H1 (cell line): ENCODE measurements around the gene KLHL29. TPM values are rescaled to one million over a fixed set of nuclear protein-coding genes. Genes with fewer than 3 reads are reported as not detected.

ENCODE experiments used
- CTCF ChIA-PET: fragments of 300-600 bp; sonication (Branson Sonifier 250); formaldehyde crosslinking; loops from one replicate; lab custom pipeline; 2021; ENCODE audit not compliant: partially characterized antibody; lab: Charles Lee
- POLR2A ChIA-PET: fragments of 300-600 bp; sonication (Branson Sonifier 250); formaldehyde crosslinking; loops from one replicate; lab custom pipeline; 2021; ENCODE audit warnings: inconsistent platforms; ENCODE audit not compliant: partially characterized antibody; lab: Charles Lee
- DNase-seq, 2 experiments: peaks; one replicate each; pipeline versions ENCODE4 v3.0.0 to v3.0.0-alpha.2; 2010 to 2022; ENCODE audit warnings: low spot score in 2 of 2, low read depth in 1 of 2, mixed read lengths in 1 of 2
- FAIRE-seq: peaks from 2 replicates; lab custom pipeline; 2011; peaks lifted over from hg19 to GRCh38; lab: Jason Lieb, UNC
- H2AFZ ChIP-seq: 2 replicates; pipeline ENCODE4 v1.8.1; 2012; ENCODE audit warnings: low read length, inconsistent platforms
- H2AK5ac ChIP-seq: 2 replicates; pipeline ENCODE4 v1.6.1; 2013; ENCODE audit warnings: low read depth, low read length
- H2BK120ac ChIP-seq: replicated peaks from 2 replicates; pipeline ENCODE3; 2013; ENCODE audit warnings: low read depth, low read length, inconsistent platforms
- H2BK12ac ChIP-seq: 2 replicates; pipeline ENCODE4 v1.6.1; 2013; ENCODE audit warnings: low read depth, low read length
- H2BK15ac ChIP-seq: 2 replicates; pipeline ENCODE4 v1.6.1; 2013; ENCODE audit warnings: low read length
- H2BK20ac ChIP-seq: 2 replicates; pipeline ENCODE4 v1.6.1; 2013; ENCODE audit warnings: low read length
- H2BK5ac ChIP-seq: 2 replicates; pipeline ENCODE4 v1.6.1; 2013; ENCODE audit warnings: low read depth, low read length
- H3K14ac ChIP-seq: 2 replicates; pipeline ENCODE4 v1.6.1; 2013; ENCODE audit warnings: inconsistent platforms; ENCODE audit not compliant: insufficient read length
- H3K18ac ChIP-seq: 2 replicates; pipeline ENCODE4 v1.6.1; 2013; ENCODE audit warnings: low read length; ENCODE audit errors: extremely low read depth
- H3K23ac ChIP-seq: 2 replicates; pipeline ENCODE4 v1.6.1; 2013; ENCODE audit warnings: inconsistent platforms; ENCODE audit not compliant: insufficient read length
- H3K23me2 ChIP-seq: 2 replicates; pipeline ENCODE4 v1.6.1; 2013; ENCODE audit warnings: low read depth, low read length
- H3K27ac ChIP-seq: 2 replicates; pipeline ENCODE4 v1.6.1; 2011; ENCODE audit warnings: low read depth, low read length, inconsistent platforms
- H3K27me3 ChIP-seq, 4 experiments: replicated peaks in 1 of 4; 1 replicate in 1 of 4; 2 replicates in 3 of 4; pipeline versions ENCODE4 v1.6.1 to v1.8.1; 2011 to 2013; ENCODE audit warnings: low read length in 3 of 4, mild to moderate bottlenecking in 3 of 4, inconsistent platforms in 2 of 4, mixed read lengths in 2 of 4, moderate library complexity in 1 of 4; ENCODE audit not compliant: control insufficient read depth in 3 of 4, insufficient read depth in 3 of 4; ENCODE audit errors: extremely low read depth in 1 of 4
- H3K36me3 ChIP-seq, 4 experiments: 2 replicates each; pipeline versions ENCODE4 v1.6.1 to v1.8.1; 2011 to 2013; ENCODE audit warnings: mild to moderate bottlenecking in 4 of 4, low read length in 3 of 4, moderate library complexity in 2 of 4, control low read depth in 1 of 4, inconsistent platforms in 1 of 4; ENCODE audit not compliant: insufficient read depth in 4 of 4, control insufficient read depth in 2 of 4
- H3K4ac ChIP-seq: replicated peaks from 2 replicates; pipeline ENCODE3; 2013; ENCODE audit warnings: low read length, low read depth, mixed read lengths, inconsistent platforms; ENCODE audit not compliant: insufficient read length
- H3K4me1 ChIP-seq, 4 experiments: replicated peaks in 1 of 4; 1 replicate in 1 of 4; 2 replicates in 3 of 4; pipeline versions ENCODE4 v1.6.1 to v1.8.1; 2011 to 2013; ENCODE audit warnings: low read length in 3 of 4, inconsistent platforms in 2 of 4, mixed read lengths in 1 of 4; ENCODE audit not compliant: insufficient read depth in 4 of 4, control insufficient read depth in 3 of 4
- H3K4me2 ChIP-seq, 2 experiments: 2 replicates each; pipeline versions ENCODE4 v1.6.1 to v1.8.1; 2011 to 2013; ENCODE audit warnings: low read depth in 2 of 2, low read length in 2 of 2, control low read depth in 1 of 2, inconsistent platforms in 1 of 2, mild to moderate bottlenecking in 1 of 2; ENCODE audit not compliant: insufficient read depth in 1 of 2
- H3K4me3 ChIP-seq, 4 experiments: fragments of 200-600, 300-600 bp in 1 of 4; sonication (generic), shearing (Covaris generic), sonication (Bioruptor Twin) in 1 of 4; 2 replicates each; pipeline versions ENCODE4 v1.5.1 to v1.8.1; 2011 to 2016; ENCODE audit warnings: low read length in 4 of 4, low read depth in 3 of 4, control low read depth in 2 of 4, inconsistent platforms in 2 of 4, mild to moderate bottlenecking in 2 of 4, mixed read lengths in 1 of 4, moderate library complexity in 1 of 4; ENCODE audit not compliant: insufficient read depth in 2 of 4; ENCODE audit errors: extremely low read depth in 1 of 4
- H3K56ac ChIP-seq: replicated peaks from 2 replicates; pipeline ENCODE3; 2013; ENCODE audit warnings: low read depth, mild to moderate bottlenecking, mixed read lengths, low read length, inconsistent platforms; ENCODE audit not compliant: insufficient read length
- H3K79me1 ChIP-seq: 2 replicates; pipeline ENCODE4 v1.6.1; 2013; ENCODE audit warnings: low read depth, low read length, control low read depth
- H3K79me2 ChIP-seq, 2 experiments: 2 replicates each; pipeline versions ENCODE4 v1.6.1 to v1.8.1; 2012 to 2013; ENCODE audit warnings: low read length in 2 of 2, mild to moderate bottlenecking in 2 of 2, inconsistent platforms in 1 of 2; ENCODE audit not compliant: insufficient read depth in 2 of 2, control insufficient read depth in 1 of 2
- H3K9ac ChIP-seq, 4 experiments: replicated peaks in 1 of 4; 1 replicate in 1 of 4; 2 replicates in 3 of 4; pipeline versions ENCODE4 v1.6.1 to v1.8.1; 2011 to 2013; ENCODE audit warnings: low read depth in 3 of 4, low read length in 3 of 4, control low read depth in 2 of 4, mild to moderate bottlenecking in 2 of 4, moderate library complexity in 2 of 4, inconsistent platforms in 1 of 4; ENCODE audit errors: extremely low read depth in 1 of 4
- H3K9me3 ChIP-seq, 2 experiments: 2 replicates each; pipeline versions ENCODE4 v1.6.1 to v1.8.1; 2012 to 2013; ENCODE audit warnings: mild to moderate bottlenecking in 2 of 2, moderate library complexity in 2 of 2, control low read depth in 1 of 2, inconsistent platforms in 1 of 2, low read depth in 1 of 2, low read length in 1 of 2, mixed read lengths in 1 of 2; ENCODE audit not compliant: insufficient read depth in 2 of 2
- H4K20me1 ChIP-seq, 2 experiments: replicated peaks in 1 of 2; 2 replicates each; pipeline versions ENCODE3 to v1.8.1; 2011 to 2013; ENCODE audit warnings: inconsistent platforms in 2 of 2, low read length in 2 of 2, mild to moderate bottlenecking in 1 of 2; ENCODE audit not compliant: insufficient read depth in 2 of 2, control insufficient read depth in 1 of 2
- H4K5ac ChIP-seq: 2 replicates; pipeline ENCODE4 v1.6.1; 2013; ENCODE audit warnings: low read length, low read depth, mixed read lengths, inconsistent platforms; ENCODE audit not compliant: insufficient read length
- H4K8ac ChIP-seq: 2 replicates; pipeline ENCODE4 v1.8.0; 2013; ENCODE audit warnings: mild to moderate bottlenecking, moderate library complexity, low read length, inconsistent platforms; ENCODE audit not compliant: insufficient read depth; ENCODE audit errors: extremely low read depth
- H4K91ac ChIP-seq: replicated peaks from 2 replicates; pipeline ENCODE3; 2013; ENCODE audit warnings: low read length, mixed read lengths, inconsistent platforms; ENCODE audit not compliant: insufficient read length
- ASH2L ChIP-seq: fragments of 200-600, 300-600 bp; sonication (generic); IDR thresholded peaks from one replicate; pipeline ENCODE4 v1.7.1; 2017; ENCODE audit warnings: low read length
- CHD2 ChIP-seq: IDR thresholded peaks from 2 replicates; pipeline ENCODE4 v1.6.1; 2012; ENCODE audit warnings: low read length, improper control_type of control experiment
- HDAC6 ChIP-seq: IDR thresholded peaks from one replicate; pipeline ENCODE4 v1.7.1; 2012; ENCODE audit warnings: low read depth, mild to moderate bottlenecking, inconsistent platforms, low read length, moderate library complexity
- KDM4A ChIP-seq: IDR thresholded peaks from one replicate; pipeline ENCODE4 v1.7.1; 2012; ENCODE audit warnings: low read depth, mild to moderate bottlenecking, moderate library complexity, low read length, inconsistent platforms; ENCODE audit not compliant: severe bottlenecking
- MAFK ChIP-seq: IDR thresholded peaks from 2 replicates; pipeline ENCODE4 v1.6.1; 2012; ENCODE audit warnings: low read depth, mild to moderate bottlenecking, improper control_type of control experiment, low read length
- NANOG ChIP-seq: IDR thresholded peaks from 2 replicates; pipeline ENCODE4 v1.6.1; 2011; ENCODE audit warnings: low read length, low read depth, mild to moderate bottlenecking, inconsistent platforms; ENCODE audit not compliant: insufficient read depth, poor library complexity, severe bottlenecking
- POLR2AphosphoS5 ChIP-seq: IDR thresholded peaks from 2 replicates; pipeline ENCODE4 v1.6.1; 2011; ENCODE audit warnings: low read depth, low read length
- WGBS, 2 experiments: shearing (Covaris generic) in 1 of 2; methylation state at CpG; one replicate each; pipeline versions ENCODE4 v1.1.6 to v1.1.7; 2013 to 2015; ENCODE audit warnings: low lambda C conversion rate in 2 of 2, mixed read lengths in 2 of 2, inconsistent platforms in 1 of 2, low coverage in 1 of 2, missing lambda C conversion rate in 1 of 2; ENCODE audit not compliant: insufficient replicate concordance in 2 of 2, insufficient coverage in 1 of 2, insufficient read length in 1 of 2; ENCODE audit errors: extremely low coverage in 1 of 2, missing lambda C conversion rate in 1 of 2; 5-methylcytosine and 5-hydroxymethylcytosine counted together
- polyA plus RNA-seq, 7 experiments: library from polyadenylated mRNA; depleted of rRNA in 3 of 7; stranded (reverse) in 5 of 7; unstranded in 2 of 7; fragments of >200 nt in 5 of 7; fragments of 200-250 nt in 2 of 7; gene quantifications; 1 replicate in 5 of 7; 2 replicates in 1 of 7; 4 replicates in 1 of 7; pipeline versions ENCODE4 v1.2.1 to v1.2.3, GENCODE V29; 2011 to 2013; ENCODE audit warnings: missing spikeins in 2 of 7, mixed read lengths in 2 of 7
- total RNA-seq: library from RNA; stranded (reverse); fragmentation: NEBNext Ultra II Directional; extraction: Animal tissue kit (Norgen Biotek cat#: 25700); gene quantifications from 2 replicates; pipeline ENCODE4 v1.2.1, GENCODE V29; 2021

The KLHL29 gene
- total and polyA plus RNA-seq, 2 of the 8 experiments (the other 6 are each of a cell fraction or from before 2014, with no cell fraction given): 1.1 to 4.7 TPM

- Histone ChIP-seq H3K79me1 (no peaks in the 10 kb centered on the region), H4K91ac (no peak overlapping the region), H3K14ac (no peak overlapping the region), H3K4me1 (peaks cover 0 to 9% (median 2%) of the 10 kb centered on the region in 4 experiments; a peak in 3 of 7 replicates), H4K8ac (no peak overlapping the region), H2AFZ (no peak overlapping the region), H2AK5ac (no peak overlapping the region), H3K9me3 (no peaks in the 10 kb centered on the region), H4K20me1 (peaks cover 3 to 8% of the 10 kb centered on the region in 2 experiments), H4K5ac (no peak overlapping the region), H3K4me2 (no peak overlapping the region), H3K36me3 (no peaks in the 10 kb centered on the region; a peak in 1 of 8 replicates), H2BK15ac (no peak overlapping the region), H3K27ac (no peak overlapping the region), H3K79me2 (no peaks in the 10 kb centered on the region), H2BK12ac (no peak overlapping the region), H3K4ac (no peak overlapping the region), H3K4me3 (no peak overlapping the region), H3K23me2 (peaks cover 15% of the 10 kb centered on the region), H3K23ac (no peak overlapping the region), H3K56ac (no peak overlapping the region), H2BK120ac (no peak overlapping the region), H3K9ac (no peak overlapping the region), H2BK20ac (no peak overlapping the region), H3K18ac (no peak overlapping the region), H3K27me3 (peaks cover 17 to 32% (median 25%) of the 10 kb centered on the region in 4 experiments), H2BK5ac (no peak overlapping the region)
- ChIA-PET CTCF (no interaction called here), POLR2A (no interaction called here)
- 89% methylated on average over 11 of the region's 11 CpGs; no CpG with 5 or more reads in 1 of the 2 experiments for WGBS, 2 experiments
- DNase-seq (no peak), FAIRE-seq (no peak)
- TF ChIP-seq KDM4A (no peak), CHD2 (no peak), HDAC6 (no peak), POLR2AphosphoS5 (no peak), MAFK (no peak), ASH2L (no peak), NANOG (no peak)
Measured at GRCh38 chr2:23390152-23390551, 5.2 kb downstream of the KLHL29 start.
